IPS DF 6.9 (cell line): ENCODE data around the gene NDUFS8.

Experiments
- DNase-seq: peaks from one replicate; pipeline ENCODE4 v3.0.0-alpha.2; 2013; ENCODE audit warnings: low read depth, low spot score
- H3K27ac ChIP-seq: one replicate; pipeline ENCODE4 v1.5.1; 2013; ENCODE audit warnings: low read length, control low read depth
- H3K27me3 ChIP-seq: 2 replicates; pipeline ENCODE4 v1.6.1; 2013; ENCODE audit warnings: mild to moderate bottlenecking, low read length; ENCODE audit not compliant: control insufficient read depth, insufficient read depth
- H3K36me3 ChIP-seq: 2 replicates; pipeline ENCODE4 v1.6.1; 2013; ENCODE audit warnings: low read length; ENCODE audit not compliant: control insufficient read depth, insufficient read depth
- H3K4me1 ChIP-seq: 2 replicates; pipeline ENCODE4 v1.6.1; 2013; ENCODE audit warnings: low read length; ENCODE audit not compliant: control insufficient read depth, insufficient read depth
- H3K4me3 ChIP-seq: 2 replicates; pipeline ENCODE4 v1.5.1; 2013; ENCODE audit warnings: mild to moderate bottlenecking, low read length
- H3K9me3 ChIP-seq: 2 replicates; pipeline ENCODE4 v1.6.1; 2013; ENCODE audit warnings: low read length, inconsistent platforms; ENCODE audit not compliant: control insufficient read depth, insufficient read depth
- WGBS: extraction: QIAGEN DNeasy Blood & Tissue Kit; methylation state at CpG from one replicate; pipeline ENCODE4 v1.1.7; 2013; ENCODE audit warnings: mixed read lengths, missing lambda C conversion rate; ENCODE audit not compliant: insufficient read length, insufficient coverage; 5-methylcytosine and 5-hydroxymethylcytosine counted together

Gene NDUFS8

GRCh38 chr11:68038226-68038717 lies 7.8 kb downstream of the NDUFS8 start:
- WGBS, result no CpG with 5 or more reads among the region's 13 CpGs
- no peak for DNase-seq
- peaks cover 7% of the 10 kb centered on the region for H3K4me1 ChIP-seq
- no peaks in the 10 kb centered on the region for H3K27me3 ChIP-seq
- H3K9me3 ChIP-seq, result no peaks in the 10 kb centered on the region
- H3K27ac ChIP-seq, result no peak overlapping the region
- H3K4me3 ChIP-seq, result peak overlapping the region; percentile 36; the same call in 1 of the 2 replicates
- H3K36me3 ChIP-seq, result peaks cover 12% of the 10 kb centered on the region

- WGBS, result no CpG with 5 or more reads among the region's 51 CpGs
- DNase-seq, result peak; percentile 48
- no peak within 1 kb of the TSS for H3K27ac ChIP-seq
These were observed 8.4 kb downstream of the NDUFS8 start, which contains the start of gene TCIRG1 for GRCh38 chr11:68038718-68039525. Gene TCIRG1 (plus strand): TSS chr11:68039025. CDS start chr11:68041272, 2,247 bp downstream.

GRCh38 chr11:68039526-68040086 lies 9.1 kb downstream of the NDUFS8 start:
- H3K9me3 ChIP-seq, result no peaks in the 10 kb centered on the region
- WGBS, result no CpG with 5 or more reads among the region's 10 CpGs
- no peaks in the 10 kb centered on the region for H3K27me3 ChIP-seq
- peaks cover 7% of the 10 kb centered on the region for H3K4me1 ChIP-seq
- DNase-seq, result no peak
- H3K4me3 ChIP-seq, result no peak overlapping the region
- no peak overlapping the region for H3K27ac ChIP-seq
- H3K36me3 ChIP-seq, result peaks cover 3% of the 10 kb centered on the region; the same call in 1 of the 2 replicates

More at GRCh38 chr11:68038718-68039525, 8.4 kb downstream of the NDUFS8 start, which contains the start of gene TCIRG1:
- Histone ChIP-seq H3K4me1 (peaks cover 7% of the 10 kb centered on the region), H3K36me3 (peaks cover 6% of the 10 kb centered on the region), H3K27me3 (no peaks in the 10 kb centered on the region), H3K9me3 (no peaks in the 10 kb centered on the region), H3K4me3 (peak within 1 kb of the TSS; percentile 36)

- DNase-seq, result no peak
- Histone ChIP-seq H3K36me3 (peaks cover 3% of the 10 kb centered on the region; the same call in 1 of the 2 replicates), H3K27me3 (no peaks in the 10 kb centered on the region), H3K9me3 (no peaks in the 10 kb centered on the region), H3K4me1 (peaks cover 7% of the 10 kb centered on the region), H3K4me3 (no peak overlapping the region), H3K27ac (no peak overlapping the region)
- no CpG with 5 or more reads among the region's 22 CpGs for WGBS
These were observed 9.8 kb downstream of the NDUFS8 start for GRCh38 chr11:68040101-68040956.

- Histone ChIP-seq H3K9me3 (no peaks in the 10 kb centered on the region), H3K27me3 (no peaks in the 10 kb centered on the region), H3K27ac (no peak overlapping the region), H3K4me3 (no peak overlapping the region), H3K36me3 (peaks cover 3% of the 10 kb centered on the region; the same call in 1 of the 2 replicates), H3K4me1 (peaks cover 7% of the 10 kb centered on the region)
- WGBS, result no CpG with 5 or more reads among the region's 23 CpGs
- no peak for DNase-seq
These were observed 10.6 kb downstream of the NDUFS8 start for GRCh38 chr11:68040957-68041591.

- DNase-seq, result no peak
- Histone ChIP-seq H3K27ac (no peak overlapping the region), H3K27me3 (no peaks in the 10 kb centered on the region), H3K9me3 (no peaks in the 10 kb centered on the region), H3K36me3 (no peaks in the 10 kb centered on the region; the same call in 1 of the 2 replicates), H3K4me1 (peaks cover 7% of the 10 kb centered on the region), H3K4me3 (no peak overlapping the region)
- WGBS, result no CpG with 5 or more reads among the region's 12 CpGs
These were observed 11.2 kb downstream of the NDUFS8 start for GRCh38 chr11:68041617-68042218.

- Histone ChIP-seq H3K27ac (no peak overlapping the region), H3K4me1 (peaks cover 7% of the 10 kb centered on the region), H3K9me3 (no peaks in the 10 kb centered on the region), H3K4me3 (no peak overlapping the region), H3K36me3 (no peaks in the 10 kb centered on the region; the same call in 1 of the 2 replicates), H3K27me3 (no peaks in the 10 kb centered on the region)
- no peak for DNase-seq
- whole genome bisulfite sequencing, result no CpG with 5 or more reads among the region's 27 CpGs
These were observed 11.9 kb downstream of the NDUFS8 start for GRCh38 chr11:68042219-68043028.

GRCh38 chr11:68043029-68043348 lies 12.5 kb downstream of the NDUFS8 start:
- no CpG with 5 or more reads among the region's 8 CpGs for WGBS
- Histone ChIP-seq H3K27me3 (no peaks in the 10 kb centered on the region), H3K4me3 (no peak overlapping the region), H3K9me3 (no peaks in the 10 kb centered on the region), H3K4me1 (peaks cover 7% of the 10 kb centered on the region), H3K27ac (no peak overlapping the region), H3K36me3 (no peaks in the 10 kb centered on the region; the same call in 1 of the 2 replicates)
- DNase-seq, result no peak
